Smooth muscle cell (in vitro differentiated cells): Measurements from ENCODE around the gene HEATR1. TPM values are rescaled to one million over a fixed set of nuclear protein-coding genes. Genes with fewer than 3 reads are reported as not detected.
"Not testable (repeated sequence)": the region's sequence is repeated elsewhere in the genome, so short reads cannot be mapped to it uniquely, and the experiment has no call there.

Source experiments
- DNase-seq: peaks from one replicate; lab custom pipeline; 2025; ENCODE audit not compliant: unreplicated experiment; lab: John Stamatoyannopoulos, UW
- H2AFZ ChIP-seq: fragments of 200-600 bp; sonication (generic); 2 replicates; pipeline ENCODE4 v1.6.0; 2016; ENCODE audit warnings: antibody characterized with exemption, low read depth, mild to moderate bottlenecking
- H3F3A ChIP-seq: fragments of 200-600 bp; sonication (generic); 2 replicates; pipeline ENCODE4 v1.6.0; 2017; ENCODE audit warnings: antibody characterized with exemption, low read depth
- H3K27ac ChIP-seq: fragments of 200-600 bp; sonication (generic); 2 replicates; pipeline ENCODE4 v1.5.1; 2016; ENCODE audit warnings: low read depth, mild to moderate bottlenecking
- H3K27me3 ChIP-seq: fragments of 200-600 bp; sonication (generic); 2 replicates; pipeline ENCODE4 v1.6.1; 2016; ENCODE audit warnings: low read depth, mild to moderate bottlenecking
- H3K36me3 ChIP-seq: fragments of 200-600 bp; sonication (generic); 2 replicates; pipeline ENCODE4 v1.5.1; 2016; ENCODE audit warnings: low read depth
- H3K4me1 ChIP-seq: fragments of 200-600 bp; sonication (generic); 2 replicates; pipeline ENCODE4 v1.5.1; 2016; ENCODE audit warnings: low read depth
- H3K4me2 ChIP-seq: fragments of 200-600 bp; sonication (generic); 2 replicates; pipeline ENCODE4 v1.6.0; 2016; ENCODE audit warnings: mild to moderate bottlenecking
- H3K4me3 ChIP-seq: fragments of 200-600 bp; sonication (generic); 2 replicates; pipeline ENCODE4 v1.5.1; 2016; ENCODE audit warnings: mild to moderate bottlenecking
- H3K79me2 ChIP-seq: fragments of 200-600 bp; sonication (generic); 2 replicates; pipeline ENCODE4 v1.6.0; 2016; ENCODE audit warnings: low read depth, mild to moderate bottlenecking
- H3K9ac ChIP-seq: fragments of 200-600 bp; sonication (generic); 2 replicates; pipeline ENCODE4 v1.6.0; 2016; ENCODE audit warnings: low read depth
- H3K9me3 ChIP-seq: fragments of 200-600 bp; sonication (generic); replicated peaks from 2 replicates; pipeline ENCODE4 v1.5.1; 2016; ENCODE audit warnings: low read depth
- H4K20me1 ChIP-seq: fragments of 200-600 bp; sonication (generic); 2 replicates; pipeline ENCODE4 v1.6.0; 2016; ENCODE audit warnings: low read depth
- WGBS: methylation state at CpG from one replicate; pipeline ENCODE4 v1.1.7; 2016; ENCODE audit warnings: low lambda C conversion rate; 5-methylcytosine and 5-hydroxymethylcytosine counted together
- polyA plus RNA-seq: library from polyadenylated mRNA; unstranded; fragments of >200 nt; fragmentation: Nextera tagmentation; extraction: Ambion mirVana; gene quantifications from 2 replicates; pipeline ENCODE4 v1.2.1, GENCODE V29; 2016
- total RNA-seq: library from RNA; depleted of rRNA; stranded (reverse); fragments of >200 nt; gene quantifications from 2 replicates; pipeline ENCODE4 v1.2.3, GENCODE V29; 2014
- TF ChIP-seq, protein P1 (sequence below): fragments of 200-600 bp; sonication (generic); IDR thresholded peaks from 2 replicates; pipeline ENCODE4 v1.5.1; 2017; ENCODE audit warnings: borderline replicate concordance, mild to moderate bottlenecking, antibody characterized with exemption; ENCODE audit not compliant: insufficient read depth, poor library complexity, severe bottlenecking

HEATR1 gene
- total and polyA plus RNA-seq, 2 experiments from 2014 or later = 6.9 to 25.3 TPM

DNA sequence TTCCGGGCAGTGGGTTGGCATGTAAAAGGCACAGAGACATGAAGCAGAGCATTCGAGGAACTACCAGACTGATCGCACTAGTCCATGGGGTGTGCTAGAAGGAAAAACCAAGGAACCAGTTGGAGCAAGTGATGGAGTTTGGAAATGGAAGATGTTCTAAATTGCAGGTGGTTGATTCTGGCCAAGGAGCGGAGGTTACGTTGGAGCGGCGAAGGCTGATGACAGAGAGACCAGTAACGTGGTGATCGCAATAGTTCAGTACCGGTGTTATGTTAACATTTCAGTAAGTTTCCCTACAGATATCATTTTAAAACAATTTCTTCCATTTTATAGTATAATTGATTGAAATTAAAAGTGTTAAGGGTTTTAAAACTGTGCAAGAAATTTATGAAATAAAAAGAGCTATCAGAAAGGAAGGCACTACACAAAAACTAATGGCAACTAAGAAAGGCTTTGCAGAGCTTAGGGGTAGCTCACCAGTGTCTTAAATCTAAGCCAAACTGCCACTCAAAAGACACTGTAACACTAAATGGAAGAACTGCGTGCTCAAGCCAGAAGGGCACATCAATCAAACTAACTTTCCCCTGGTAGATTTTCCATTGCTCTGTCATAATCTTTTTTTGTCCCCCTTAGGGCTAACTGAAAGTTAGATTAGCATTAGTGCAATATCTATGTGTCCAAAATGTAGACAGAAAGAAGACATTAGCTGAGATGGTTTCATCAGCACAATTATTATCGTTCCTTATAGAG, 11.3 kb upstream of the HEATR1 start:
- Histone ChIP-seq H3F3A (no peaks in the 10 kb centered on the region), H3K27me3 (no peaks in the 10 kb centered on the region), H2AFZ (no peak overlapping the region), H3K27ac (no peak overlapping the region), H3K4me2 (no peak overlapping the region), H3K79me2 (no peaks in the 10 kb centered on the region), H3K9me3 (no peaks in the 10 kb centered on the region), H3K4me1 (no peaks in the 10 kb centered on the region), H3K4me3 (no peak overlapping the region), H3K36me3 (no peaks in the 10 kb centered on the region), H3K9ac (no peak overlapping the region), H4K20me1 (no peaks in the 10 kb centered on the region)
- no peak for DNase-seq
- TF ChIP-seq, protein P1, sequence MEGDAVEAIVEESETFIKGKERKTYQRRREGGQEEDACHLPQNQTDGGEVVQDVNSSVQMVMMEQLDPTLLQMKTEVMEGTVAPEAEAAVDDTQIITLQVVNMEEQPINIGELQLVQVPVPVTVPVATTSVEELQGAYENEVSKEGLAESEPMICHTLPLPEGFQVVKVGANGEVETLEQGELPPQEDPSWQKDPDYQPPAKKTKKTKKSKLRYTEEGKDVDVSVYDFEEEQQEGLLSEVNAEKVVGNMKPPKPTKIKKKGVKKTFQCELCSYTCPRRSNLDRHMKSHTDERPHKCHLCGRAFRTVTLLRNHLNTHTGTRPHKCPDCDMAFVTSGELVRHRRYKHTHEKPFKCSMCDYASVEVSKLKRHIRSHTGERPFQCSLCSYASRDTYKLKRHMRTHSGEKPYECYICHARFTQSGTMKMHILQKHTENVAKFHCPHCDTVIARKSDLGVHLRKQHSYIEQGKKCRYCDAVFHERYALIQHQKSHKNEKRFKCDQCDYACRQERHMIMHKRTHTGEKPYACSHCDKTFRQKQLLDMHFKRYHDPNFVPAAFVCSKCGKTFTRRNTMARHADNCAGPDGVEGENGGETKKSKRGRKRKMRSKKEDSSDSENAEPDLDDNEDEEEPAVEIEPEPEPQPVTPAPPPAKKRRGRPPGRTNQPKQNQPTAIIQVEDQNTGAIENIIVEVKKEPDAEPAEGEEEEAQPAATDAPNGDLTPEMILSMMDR = no peak
- 96% methylated on average over 12 of the region's 12 CpGs for WGBS

DNA sequence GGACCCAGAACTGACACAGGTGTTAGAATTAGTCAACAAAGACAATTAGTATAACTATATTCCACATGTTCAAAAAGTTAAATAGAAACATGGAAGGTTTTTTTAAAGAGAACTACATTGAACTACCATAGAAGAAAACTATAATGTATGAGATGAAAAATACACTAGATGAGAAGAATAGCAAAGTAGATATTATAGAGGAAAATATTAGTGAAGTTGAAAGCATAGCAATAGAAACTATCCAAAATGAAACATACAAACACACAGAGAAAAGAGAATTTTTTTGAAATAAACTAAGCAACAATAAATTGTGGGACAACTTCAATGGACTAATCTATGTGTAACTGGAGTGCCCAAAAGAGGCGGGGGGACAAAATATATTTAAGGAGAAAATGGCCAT, 8.0 kb upstream of the HEATR1 start:
- H3K4me3 ChIP-seq = no peak overlapping the region
- no peak overlapping the region for H2AFZ ChIP-seq
- no peak for DNase-seq
- no peaks in the 10 kb centered on the region for H3K4me1 ChIP-seq
- no peak overlapping the region for H3K9ac ChIP-seq
- H3K4me2 ChIP-seq = no peak overlapping the region
- no peaks in the 10 kb centered on the region for H3K9me3 ChIP-seq
- TF ChIP-seq, protein P1 = no peak
- no peak overlapping the region for H3K27ac ChIP-seq
- no peaks in the 10 kb centered on the region for H3F3A ChIP-seq
- H4K20me1 ChIP-seq = no peaks in the 10 kb centered on the region
- H3K79me2 ChIP-seq = no peaks in the 10 kb centered on the region
- no peaks in the 10 kb centered on the region for H3K36me3 ChIP-seq
- WGBS = 100% methylated on average over 1 of the region's 1 CpG
- H3K27me3 ChIP-seq = no peaks in the 10 kb centered on the region

DNA sequence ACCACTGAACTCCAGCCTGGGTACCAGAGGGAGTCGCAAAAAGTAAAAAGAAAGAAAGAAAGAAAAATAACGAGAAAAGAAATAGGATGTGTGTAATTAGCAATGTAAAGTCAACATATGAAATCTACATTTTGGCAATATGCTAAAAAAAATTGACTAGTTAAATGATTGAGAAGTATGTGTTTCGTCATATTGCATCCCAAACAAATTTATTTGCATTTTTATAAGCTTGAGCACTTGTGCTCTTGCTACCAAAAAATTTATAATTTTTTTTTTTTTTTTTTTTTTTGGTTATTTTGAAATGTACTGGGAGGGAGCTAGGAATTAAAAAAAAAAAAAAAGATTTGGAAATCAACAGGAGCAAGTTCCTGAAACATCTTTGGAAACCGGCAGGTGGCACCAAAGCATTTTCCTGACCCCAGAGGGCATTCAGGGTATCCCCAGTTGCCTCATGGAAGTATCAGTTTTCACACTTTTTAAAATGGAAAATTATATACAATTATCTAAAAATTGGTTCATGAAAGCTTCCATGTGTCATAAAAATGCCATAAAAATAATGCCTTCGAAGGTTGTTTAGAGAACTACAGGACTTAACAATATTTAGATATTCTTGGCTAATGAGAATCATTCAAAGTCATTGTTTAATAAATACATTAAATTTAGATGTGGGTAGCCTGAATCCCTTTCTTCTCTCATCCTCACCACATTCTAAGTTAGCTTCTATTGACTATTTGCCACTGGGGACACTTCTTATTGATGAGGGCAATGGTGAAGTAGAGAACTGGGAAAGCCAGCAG, 4.8 kb upstream of the HEATR1 start:
- no peaks in the 10 kb centered on the region for H3K27me3 ChIP-seq
- no peaks in the 10 kb centered on the region for H3K9me3 ChIP-seq
- no peak overlapping the region for H2AFZ ChIP-seq
- H3F3A ChIP-seq = peaks cover 3% of the 10 kb centered on the region
- TF ChIP-seq, protein P1 = peak; percentile 54
- no peaks in the 10 kb centered on the region for H3K36me3 ChIP-seq
- H3K27ac ChIP-seq = no peak overlapping the region
- no peak overlapping the region for H3K4me2 ChIP-seq
- H3K9ac ChIP-seq = no peak overlapping the region
- H3K4me1 ChIP-seq = no peaks in the 10 kb centered on the region
- peaks cover under 1% of the 10 kb centered on the region for H3K79me2 ChIP-seq
- H4K20me1 ChIP-seq = no peaks in the 10 kb centered on the region
- DNase-seq = no peak
- H3K4me3 ChIP-seq = no peak overlapping the region
- WGBS = 15% methylated on average over 5 of the region's 5 CpGs

DNA sequence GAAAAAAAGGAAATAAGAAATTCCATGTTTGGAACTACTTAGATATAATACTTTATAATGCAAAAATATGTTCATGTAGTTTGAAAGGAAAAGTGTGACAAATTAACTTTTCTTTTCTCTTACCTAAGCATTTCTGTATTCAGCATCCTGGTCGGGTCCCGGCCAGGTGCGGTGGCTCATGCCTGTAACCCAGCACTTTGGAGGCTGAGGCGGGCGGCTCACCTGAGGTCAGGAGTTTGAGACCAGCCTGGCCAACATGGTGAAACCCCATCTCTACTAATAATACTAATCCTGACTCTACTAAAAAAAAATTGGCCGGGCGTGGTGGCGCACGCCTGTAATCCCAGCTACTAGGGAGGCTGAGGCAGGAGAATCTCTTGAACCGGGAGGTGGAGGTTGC, 3.3 kb upstream of the HEATR1 start:
- H3K36me3 ChIP-seq, H3K9me3 ChIP-seq, H3K27me3 ChIP-seq, DNase-seq, H4K20me1 ChIP-seq, H3K9ac ChIP-seq, H3K4me3 ChIP-seq, H3K27ac ChIP-seq, H2AFZ ChIP-seq, H3F3A ChIP-seq, H3K4me2 ChIP-seq: not testable (repeated sequence)
- WGBS = 97% methylated on average over 10 of the region's 10 CpGs
- Histone ChIP-seq H3K79me2 (peaks cover 15% of the 10 kb centered on the region), H3K4me1 (peaks cover 10% of the 10 kb centered on the region)
